GM12878 (cell line): ENCODE data around the gene URI1. TPM values are rescaled to one million over a fixed set of nuclear protein-coding genes. Genes with fewer than 3 reads are reported as not detected.

Experiments
- ATAC-seq: fragments of 200-7000 bp; cut with Tn5 transposase; 3 replicates; pipeline ENCODE4 v1.9.1; 2020; ENCODE audit warnings: mild to moderate bottlenecking, moderate library complexity
- BruUV-seq: library from RNA; stranded (reverse); fragments of 400-500 nt; replicated peaks from 2 replicates; lab custom pipeline; 2021; lab: Mats Ljungman, UMichigan
- CTCF ChIA-PET: fragments of 300-600 bp; sonication (Branson Sonifier 250); formaldehyde crosslinking; extraction: SDS; loops from one replicate; lab custom pipeline; 2021; ENCODE audit warnings: inconsistent platforms; lab: Yijun Ruan, JAX
- POLR2A ChIA-PET: fragments of 350-600 bp; formaldehyde crosslinking; extraction: SDS; loops from one replicate; lab custom pipeline; 2021; ENCODE audit warnings: inconsistent platforms; lab: Charles Lee
- RAD21 ChIA-PET: fragments of 300-600 bp; sonication (Branson Sonifier 250); formaldehyde crosslinking; loops from one replicate; lab custom pipeline; 2023; ENCODE audit warnings: antibody characterized with exemption; ENCODE audit not compliant: unreplicated experiment; lab: Charles Lee
- SMC1A ChIA-PET: fragments of 300-600 bp; sonication (Branson Sonifier 250); formaldehyde crosslinking; loops from one replicate; lab custom pipeline; 2023; ENCODE audit not compliant: unreplicated experiment, uncharacterized antibody; lab: Charles Lee
- DNase-seq: peaks from one replicate; pipeline ENCODE4 v3.0.0-alpha.2; 2011; ENCODE audit warnings: low read depth, low spot score
- FAIRE-seq: peaks from 3 replicates; lab custom pipeline; 2011; peaks lifted over from hg19 to GRCh38; lab: Jason Lieb, UNC
- H2AFZ ChIP-seq: 2 replicates; pipeline ENCODE4 v1.6.0; 2011; ENCODE audit warnings: low read depth, low read length, control low read depth; ENCODE audit not compliant: control insufficient read depth
- H3K27ac ChIP-seq: 2 replicates; pipeline ENCODE4 v1.5.1; 2011; ENCODE audit warnings: control low read depth; ENCODE audit not compliant: control insufficient read depth, insufficient read depth
- H3K27me3 ChIP-seq, 2 experiments: replicated peaks in 1 of 2; 2 replicates each; pipeline versions ENCODE4 v1.6.0 to v1.6.1; 2011; ENCODE audit warnings: low read length in 1 of 2; ENCODE audit not compliant: control insufficient read depth in 2 of 2, insufficient read depth in 2 of 2
- H3K36me3 ChIP-seq, 2 experiments: 2 replicates each; pipeline ENCODE4 v1.5.1; 2011; ENCODE audit warnings: low read length in 1 of 2; ENCODE audit not compliant: control insufficient read depth in 2 of 2, insufficient read depth in 2 of 2
- H3K4me1 ChIP-seq: 2 replicates; pipeline ENCODE4 v1.6.1; 2011; ENCODE audit warnings: mild to moderate bottlenecking, low read length, moderate library complexity, mixed read lengths; ENCODE audit not compliant: control insufficient read depth, insufficient read depth
- H3K4me2 ChIP-seq: 2 replicates; pipeline ENCODE4 v1.6.0; 2011; ENCODE audit warnings: control low read depth; ENCODE audit not compliant: control insufficient read depth, insufficient read depth
- H3K4me3 ChIP-seq: fragments of 200-600 bp; sonication (generic); 2 replicates; pipeline ENCODE4 v1.5.1; 2016
- H3K79me2 ChIP-seq: 2 replicates; pipeline ENCODE4 v1.6.0; 2011; ENCODE audit warnings: low read length; ENCODE audit not compliant: control insufficient read depth, insufficient read depth
- H3K9ac ChIP-seq: 2 replicates; pipeline ENCODE4 v1.8.0; 2011; ENCODE audit warnings: low read length, control low read depth, mixed read lengths; ENCODE audit not compliant: control insufficient read depth, insufficient read depth
- H3K9me3 ChIP-seq: replicated peaks from 3 replicates; pipeline ENCODE4 v1.5.1; 2011; ENCODE audit warnings: mild to moderate bottlenecking, low read length; ENCODE audit not compliant: control insufficient read depth, insufficient read depth
- H4K20me1 ChIP-seq: 2 replicates; pipeline ENCODE4 v1.6.0; 2011; ENCODE audit not compliant: control insufficient read depth, insufficient read depth
- CHD1 ChIP-seq: IDR thresholded peaks from 2 replicates; pipeline ENCODE4 v1.6.1; 2012; ENCODE audit warnings: low read depth, low read length, improper control_type of control experiment
- EGR1 ChIP-seq, 2 experiments: IDR thresholded peaks; 1 replicate in 1 of 2; 2 replicates in 1 of 2; pipeline ENCODE4 v1.6.1; 2011 to 2012; ENCODE audit warnings: low read depth in 2 of 2, low read length in 2 of 2, borderline replicate concordance in 1 of 2, mild to moderate bottlenecking in 1 of 2, moderate library complexity in 1 of 2
- EP300 ChIP-seq, 2 experiments: fragments of 150-350 bp in 1 of 2; IDR thresholded peaks; 2 replicates each; pipeline ENCODE4 v1.6.1; 2011 to 2012; ENCODE audit warnings: low read depth in 2 of 2, low read length in 2 of 2, borderline replicate concordance in 1 of 2, improper control_type of control experiment in 1 of 2, inconsistent platforms in 1 of 2; ENCODE audit not compliant: control insufficient read depth in 1 of 2
- IKZF1 ChIP-seq: fragments of 450-650 bp; conservative IDR thresholded peaks from 2 replicates; pipeline ENCODE4 v1.6.1; 2017; ENCODE audit warnings: antibody characterized with exemption, mild to moderate bottlenecking
- IRF3 ChIP-seq: fragments of 450-650 bp; IDR thresholded peaks from 2 replicates; pipeline ENCODE4 v1.6.1; 2014; ENCODE audit warnings: mild to moderate bottlenecking
- IRF4 ChIP-seq: IDR thresholded peaks from 2 replicates; pipeline ENCODE4 v1.6.1; 2011; ENCODE audit warnings: low read depth, low read length
- MYB ChIP-seq: fragments of 150-350 bp; IDR thresholded peaks from 2 replicates; pipeline ENCODE4 v1.6.1; 2014; ENCODE audit warnings: mild to moderate bottlenecking, low read depth, low read length, borderline replicate concordance
- NR2C1 ChIP-seq: fragments of 450-650 bp; IDR thresholded peaks from 2 replicates; pipeline ENCODE4 v1.6.1; 2017; ENCODE audit warnings: antibody characterized with exemption, mild to moderate bottlenecking, moderate library complexity
- PAX8 ChIP-seq: fragments of 450-650 bp; IDR thresholded peaks from 2 replicates; pipeline ENCODE4 v1.6.1; 2017; ENCODE audit warnings: mild to moderate bottlenecking, moderate library complexity
- PBX3 ChIP-seq: IDR thresholded peaks from 2 replicates; pipeline ENCODE4 v1.6.1; 2011; ENCODE audit warnings: mild to moderate bottlenecking, low read depth, low read length, moderate library complexity; ENCODE audit not compliant: insufficient replicate concordance
- POLR2AphosphoS2 ChIP-seq: IDR thresholded peaks from 2 replicates; pipeline ENCODE4 v1.6.1; 2011; ENCODE audit warnings: low read depth, mild to moderate bottlenecking, low read length, improper control_type of control experiment, moderate library complexity
- SMAD1 ChIP-seq: fragments of 450-650 bp; IDR thresholded peaks from 2 replicates; pipeline ENCODE4 v1.6.1; 2018; ENCODE audit warnings: mild to moderate bottlenecking, low read depth; ENCODE audit not compliant: partially characterized antibody
- SREBF1 ChIP-seq: IDR thresholded peaks from 2 replicates; pipeline ENCODE4 v1.6.1; 2012; ENCODE audit warnings: mild to moderate bottlenecking, low read length
- TAF1 ChIP-seq: IDR thresholded peaks from 2 replicates; pipeline ENCODE4 v1.6.1; 2011; ENCODE audit warnings: mild to moderate bottlenecking, low read depth, low read length, borderline replicate concordance
- ZZZ3 ChIP-seq: IDR thresholded peaks from 2 replicates; pipeline ENCODE4 v1.6.1; 2011; ENCODE audit warnings: low read depth; ENCODE audit not compliant: control insufficient read depth, insufficient read length
- WGBS: methylation state at CpG from one replicate; pipeline ENCODE4 v1.1.6; 2016; ENCODE audit warnings: low lambda C conversion rate; ENCODE audit not compliant: insufficient replicate concordance, insufficient coverage; ENCODE audit errors: missing lambda C conversion rate; 5-methylcytosine and 5-hydroxymethylcytosine counted together
- in situ Hi-C: fragments of 300-500 bp; cut with MboI; formaldehyde crosslinking; loops from 9 replicates; pipeline ENCODE4 v1.14.3; 2018; ENCODE audit warnings: mixed read lengths
- intact Hi-C: fragments of 100-400 bp; cut with micrococcal nuclease; formaldehyde crosslinking; loops from one replicate; pipeline ENCODE4 v1.14.2; 2022; ENCODE audit not compliant: unreplicated experiment
- polyA plus RNA-seq, 11 experiments: library from polyadenylated mRNA; depleted of rRNA in 4 of 11; unstranded in 6 of 11; stranded (reverse) in 5 of 11; fragments of >200 nt; fragmentation: Nextera tagmentation in 4 of 11; fragmentation: Illumina TruSeq in 1 of 11; extraction: Ambion mirVana in 4 of 11; extraction: Trizol in 1 of 11; gene quantifications; 1 replicate in 1 of 11; 2 replicates in 10 of 11; pipeline versions ENCODE4 v1.2.1 to v1.2.3, GENCODE V29; 2011 to 2016; ENCODE audit warnings: inconsistent platforms in 2 of 11, missing spikeins in 2 of 11, low read depth in 1 of 11
- total RNA-seq, 4 experiments: library from RNA; depleted of rRNA in 3 of 4; stranded (reverse); fragments of >200 nt in 3 of 4; fragmentation: Illumina TruSeq in 1 of 4; extraction: Trizol in 1 of 4; gene quantifications; 2 replicates each; pipeline versions ENCODE4 v1.2.1 to v1.2.3, GENCODE V29; 2013 to 2021

The URI1 gene
- total and polyA plus RNA-seq, 10 of the 15 experiments (the other 5 are each of a cell fraction or from before 2014, with no cell fraction given), result 15.2 to 94.2 (median 47.9) TPM

DNA sequence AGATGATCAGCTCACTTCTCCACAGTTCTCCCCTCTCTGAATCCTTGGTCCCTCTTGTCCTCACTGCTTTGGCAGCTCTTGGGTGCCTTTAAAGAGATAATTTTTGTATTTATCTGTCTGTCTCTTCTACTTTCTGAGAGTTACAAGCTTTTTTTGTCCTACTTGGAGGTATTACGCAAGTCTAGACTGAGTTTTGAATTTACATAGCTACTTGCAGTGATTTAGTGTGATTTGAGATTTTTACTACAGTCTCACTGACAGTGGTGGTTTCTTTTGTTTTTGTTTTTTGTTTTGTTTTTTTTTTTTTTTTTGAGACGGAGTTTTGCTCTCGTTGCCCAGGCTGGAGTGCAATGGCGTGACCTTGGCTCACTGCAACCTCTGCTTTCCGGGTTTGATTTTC, 22.1 kb downstream of the URI1 start:
- H2AFZ ChIP-seq, result no peak overlapping the region
- DNase-seq (no peak), FAIRE-seq (no peak), ATAC-seq (no peak)
- ChIA-PET RAD21 (interaction anchor here (1.3 to 1.4 kb wide), 2 partner anchors 18 to 19 kb away, joined by 3 to 6 read pairs; no protein-coding TSS in a partner anchor), POLR2A (interaction anchor here (0.9 to 1.2 kb wide), 3 partner anchors 18 to 22 kb away, joined by 3 to 5 read pairs (median 4); partner anchors contain the start of gene URI1), CTCF (interaction anchor here (0.9 to 1.3 kb wide), 4 partner anchors 13 to 22 kb away, joined by 3 to 4 read pairs (median 3); no protein-coding TSS in a partner anchor), SMC1A (interaction anchor here (0.8 to 3.3 kb wide), 4 partner anchors 14 to 112 kb away, joined by 3 to 17 read pairs (median 4); no protein-coding TSS in a partner anchor)
- H3K79me2 ChIP-seq, result peaks cover 84% of the 10 kb centered on the region
- no TSS peak for BruUV-seq
- no peak overlapping the region for H3K9ac ChIP-seq
- H3K4me1 ChIP-seq, result peaks cover 11% of the 10 kb centered on the region
- H4K20me1 ChIP-seq, result peaks cover 2% of the 10 kb centered on the region; the same call in 1 of the 2 replicates
- no peak overlapping the region for H3K4me2 ChIP-seq
- intact Hi-C loops (no loop called here), in situ Hi-C loops (no loop called here)
- H3K27ac ChIP-seq, result no peak overlapping the region
- no peak overlapping the region for H3K4me3 ChIP-seq
- TF ChIP-seq ZZZ3 (no peak), CHD1 (no peak), SREBF1 (no peak), EP300 (IDR thresholded peaks at IDR 0.05; ENCODE audit: borderline replicate concordance in 1 of 2, control insufficient read depth in 1 of 2, low read depth in 2 of 2, low read length in 2 of 2) (no peak), IRF4 (no peak), PAX8 (no peak), IKZF1 (no peak)
- TF ChIP-seq, all 136 proteins: peak for 0
- H3K27me3 ChIP-seq, result no peaks in the 10 kb centered on the region
- no peaks in the 10 kb centered on the region for H3K36me3 ChIP-seq
- H3K9me3 ChIP-seq, result no peaks in the 10 kb centered on the region
- WGBS, result 94% methylated on average over 3 of the region's 5 CpGs

DNA sequence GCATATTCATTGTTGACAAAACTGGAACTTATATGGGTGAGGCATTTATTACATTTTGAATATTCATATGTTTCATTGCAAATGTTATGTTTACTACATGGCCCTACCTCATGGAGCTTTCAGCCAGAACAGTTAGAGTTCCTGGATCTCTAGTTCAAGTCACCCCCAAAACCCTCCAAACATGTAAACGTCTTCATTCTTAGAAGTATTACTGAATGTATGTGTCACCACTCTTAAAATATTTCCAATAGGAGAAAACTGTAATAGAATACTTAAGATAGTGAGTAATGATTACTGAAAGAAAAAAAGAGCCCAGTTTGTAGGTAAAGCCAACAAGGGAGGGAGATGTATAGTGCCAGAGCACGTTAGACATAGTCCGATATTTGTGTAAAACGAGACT, 23.5 kb downstream of the URI1 start:
- H3K9ac ChIP-seq, result no peak overlapping the region
- SMC1A ChIA-PET, result interaction anchor here (1.6 to 3.3 kb wide), 7 partner anchors 10 to 65 kb away, joined by 3 to 17 read pairs (median 10); no protein-coding TSS in a partner anchor
- WGBS, result 74% methylated on average over 4 of the region's 4 CpGs
- FAIRE-seq, result no peak
- intact Hi-C loops (no loop called here), in situ Hi-C loops (no loop called here)
- RAD21 ChIA-PET, result interaction anchor here (0.7 to 1.2 kb wide), 3 partner anchors 10 to 24 kb away, joined by 3 to 4 read pairs (median 3); no protein-coding TSS in a partner anchor
- DNase-seq, result no peak
- H4K20me1 ChIP-seq, result peaks cover 2% of the 10 kb centered on the region; the same call in 1 of the 2 replicates
- H3K9me3 ChIP-seq, result no peaks in the 10 kb centered on the region
- no peak overlapping the region for H3K4me2 ChIP-seq
- peaks cover 11% of the 10 kb centered on the region for H3K4me1 ChIP-seq
- H3K27ac ChIP-seq, result no peak overlapping the region
- H3K27me3 ChIP-seq, result no peaks in the 10 kb centered on the region
- no peak overlapping the region for H3K4me3 ChIP-seq
- peaks cover 85% of the 10 kb centered on the region for H3K79me2 ChIP-seq
- CTCF ChIA-PET, result interaction anchor here (0.7 to 3.5 kb wide), 9 partner anchors 11 to 271 kb away, joined by 3 to 35 read pairs (median 3); partner anchors contain the start of gene URI1
- ATAC-seq, result no peak
- POLR2A ChIA-PET, result interaction anchor here (1.6 kb wide), 1 partner anchor 17 kb away, joined by 3 read pairs; no protein-coding TSS in a partner anchor
- H3K36me3 ChIP-seq, result no peaks in the 10 kb centered on the region
- H2AFZ ChIP-seq, result no peak overlapping the region
- BruUV-seq, result no TSS peak
- TF ChIP-seq MYB, result no peak
- TF ChIP-seq EGR1 (IDR thresholded peaks at IDR 0.05; ENCODE audit: borderline replicate concordance in 1 of 2, low read depth in 2 of 2, low read length in 2 of 2), result no peak
- no peak for TF ChIP-seq SMAD1
- TF ChIP-seq IKZF1, result no peak
- no peak for TF ChIP-seq TAF1
- TF ChIP-seq POLR2AphosphoS2, result no peak
- TF ChIP-seq IRF3, result no peak
- TF ChIP-seq PBX3, result no peak
- no peak for TF ChIP-seq NR2C1
